Activated CD4-positive, alpha-beta memory T cell treated with anti-CD3 and anti-CD28 coated beads, Interleukin-2, amount 10 ng/mL, durations not matched to agents 7 days and 5 days (primary cell): ENCODE measurements around the gene COG7. TPM values are rescaled to one million over a fixed set of nuclear protein-coding genes. Genes with fewer than 3 reads are reported as not detected.
"Not testable (repeated sequence)": the region's sequence is repeated elsewhere in the genome, so short reads cannot be mapped to it uniquely, and the experiment has no call there.

Experiments
- CTCF ChIA-PET: fragments of 350-600 bp; sonication (Branson Sonifier 250); formaldehyde crosslinking; loops from one replicate; lab custom pipeline; 2021; ENCODE audit warnings: antibody characterized with exemption, inconsistent platforms; lab: Charles Lee
- POLR2A ChIA-PET: fragments of 350-600 bp; sonication (Branson Sonifier 250); formaldehyde crosslinking; loops from one replicate; lab custom pipeline; 2021; ENCODE audit warnings: antibody characterized with exemption; lab: Charles Lee
- DNase-seq: peaks from one replicate; pipeline ENCODE4 v3.0.0-alpha.2; 2020
- H3K27ac Mint-ChIP-seq: one replicate; pipeline ENCODE4 v1.8.0; 2021; ENCODE audit warnings: mild to moderate bottlenecking, mixed read lengths
- H3K27me3 Mint-ChIP-seq: one replicate; pipeline ENCODE4 v1.8.0; 2021; ENCODE audit warnings: mixed read lengths
- H3K36me3 Mint-ChIP-seq: one replicate; pipeline ENCODE4 v1.8.0; 2021; ENCODE audit warnings: low read depth, mixed read lengths
- H3K4me1 Mint-ChIP-seq: one replicate; pipeline ENCODE4 v1.8.0; 2021; ENCODE audit warnings: mixed read lengths
- H3K4me3 Mint-ChIP-seq: one replicate; pipeline ENCODE4 v1.8.0; 2021; ENCODE audit warnings: mild to moderate bottlenecking, mixed read lengths
- H3K9me3 Mint-ChIP-seq: one replicate; pipeline ENCODE4 v1.8.0; 2021; ENCODE audit warnings: mixed read lengths
- total RNA-seq, 2 experiments: library from RNA; stranded (reverse); gene quantifications; one replicate each; pipeline ENCODE4 v1.2.3, GENCODE V29; 2021

COG7 gene
- total RNA-seq, 2 experiments from 2014 or later, result 18.0 to 19.0 TPM

DNA sequence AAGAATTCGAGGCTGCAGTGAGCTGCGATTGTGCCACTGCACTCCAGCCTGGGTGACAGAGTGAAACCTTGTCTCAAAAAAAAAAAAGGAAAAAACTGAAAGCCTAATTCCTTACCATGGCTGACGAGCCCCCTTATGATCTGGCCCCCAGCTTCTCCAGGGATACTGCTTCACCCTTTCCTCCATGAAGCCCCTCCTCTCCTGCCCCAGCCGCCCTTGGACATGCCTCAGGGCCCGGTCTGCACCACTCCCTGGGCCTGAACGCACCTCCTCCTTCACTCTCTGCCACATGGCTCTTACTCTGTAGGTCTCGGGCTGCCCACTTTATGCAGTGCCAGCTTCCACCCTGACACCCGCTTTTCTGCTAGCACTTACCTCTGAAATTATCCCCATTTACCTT lies 65.3 kb downstream of the COG7 start:
- POLR2A ChIA-PET, result no interaction called here
- no peaks in the 10 kb centered on the region for H3K27me3 Mint-ChIP-seq

DNA sequence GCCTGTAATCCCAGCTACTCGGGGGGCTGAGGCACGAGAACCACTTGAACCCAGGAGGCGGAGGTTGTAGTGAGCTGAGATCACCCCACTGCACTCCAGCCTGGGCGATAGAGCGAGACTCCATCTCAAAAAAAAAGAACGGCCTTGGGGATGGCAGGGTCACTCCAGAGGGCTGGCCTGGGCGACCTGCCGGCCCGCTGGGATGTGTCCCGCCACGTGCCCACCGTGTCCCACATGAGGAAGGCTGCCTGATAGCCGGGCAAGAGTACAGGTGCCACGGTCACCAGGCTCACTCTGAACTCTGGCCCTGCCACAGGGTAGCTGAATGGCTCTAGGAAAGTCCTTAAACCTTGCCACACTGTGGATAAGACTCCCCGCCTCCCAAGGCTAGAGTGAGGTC lies 67.5 kb downstream of the COG7 start:
- ChIA-PET POLR2A (no interaction called here), CTCF (no interaction called here)
- Mint-ChIP-seq H3K27ac (no peak overlapping the region), H3K9me3 (no peaks in the 10 kb centered on the region), H3K36me3 (peaks cover 7% of the 10 kb centered on the region), H3K4me1 (no peaks in the 10 kb centered on the region), H3K4me3 (no peak overlapping the region), H3K27me3 (no peaks in the 10 kb centered on the region)
- DNase-seq, result no peak

More for the DNA sequence above, 65.3 kb downstream of the COG7 start:
- no peaks in the 10 kb centered on the region for H3K9me3 Mint-ChIP-seq
- H3K4me3 Mint-ChIP-seq, result no peak overlapping the region
- no peaks in the 10 kb centered on the region for H3K4me1 Mint-ChIP-seq
- CTCF ChIA-PET, result no interaction called here
- no peak overlapping the region for H3K27ac Mint-ChIP-seq
- H3K36me3 Mint-ChIP-seq, result peaks cover 13% of the 10 kb centered on the region
- no peak for DNase-seq

DNA sequence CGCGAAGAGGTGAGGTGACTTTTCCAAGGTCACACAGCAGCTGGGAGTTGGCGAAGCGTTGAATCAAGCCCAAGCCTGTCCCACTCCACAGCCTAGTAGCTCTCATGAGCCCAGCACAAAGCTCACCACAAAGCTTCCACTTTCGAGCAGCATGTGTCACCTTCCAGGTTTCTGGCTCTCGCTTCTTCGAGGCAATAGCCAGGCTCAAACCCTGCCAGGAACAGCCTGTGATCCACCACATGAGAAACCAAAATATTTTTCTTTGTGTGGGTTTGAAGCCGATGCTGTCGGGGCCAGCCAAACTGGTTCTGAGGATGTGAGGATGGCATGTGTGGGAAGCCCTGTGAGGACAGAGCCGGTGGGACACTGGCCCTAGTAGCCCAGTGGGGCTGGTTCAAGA lies 68.1 kb downstream of the COG7 start:
- no peaks in the 10 kb centered on the region for H3K9me3 Mint-ChIP-seq
- H3K27me3 Mint-ChIP-seq, result no peaks in the 10 kb centered on the region
- no peak overlapping the region for H3K4me3 Mint-ChIP-seq
- no peak for DNase-seq
- no peaks in the 10 kb centered on the region for H3K4me1 Mint-ChIP-seq
- H3K36me3 Mint-ChIP-seq, result peaks cover 7% of the 10 kb centered on the region
- H3K27ac Mint-ChIP-seq, result no peak overlapping the region
- ChIA-PET POLR2A (no interaction called here), CTCF (no interaction called here)

DNA sequence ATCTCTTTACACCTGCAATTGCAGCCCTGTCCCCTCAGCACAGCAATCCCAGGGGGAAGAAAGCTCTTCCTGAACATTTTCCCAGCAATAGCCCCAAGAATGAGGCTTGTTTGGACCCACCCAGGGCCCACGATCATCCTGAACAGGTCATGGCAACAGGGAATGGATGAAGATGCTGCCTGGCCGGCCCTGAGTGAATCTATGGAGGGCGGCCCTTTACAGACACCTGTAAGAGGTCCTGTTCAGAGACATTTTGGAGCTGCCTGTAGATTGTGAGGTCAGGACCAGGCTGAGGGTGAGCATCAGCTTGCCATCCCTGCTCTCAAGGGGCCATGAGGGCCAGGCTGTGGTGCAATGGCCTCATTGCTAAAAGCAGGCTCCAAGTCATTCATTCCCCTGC lies 69.1 kb downstream of the COG7 start:
- Mint-ChIP-seq H3K4me3 (no peak overlapping the region), H3K4me1 (no peaks in the 10 kb centered on the region), H3K36me3 (peaks cover 2% of the 10 kb centered on the region), H3K27ac (no peak overlapping the region), H3K9me3 (no peaks in the 10 kb centered on the region), H3K27me3 (no peaks in the 10 kb centered on the region)
- ChIA-PET POLR2A (no interaction called here), CTCF (no interaction called here)
- no peak for DNase-seq

DNA sequence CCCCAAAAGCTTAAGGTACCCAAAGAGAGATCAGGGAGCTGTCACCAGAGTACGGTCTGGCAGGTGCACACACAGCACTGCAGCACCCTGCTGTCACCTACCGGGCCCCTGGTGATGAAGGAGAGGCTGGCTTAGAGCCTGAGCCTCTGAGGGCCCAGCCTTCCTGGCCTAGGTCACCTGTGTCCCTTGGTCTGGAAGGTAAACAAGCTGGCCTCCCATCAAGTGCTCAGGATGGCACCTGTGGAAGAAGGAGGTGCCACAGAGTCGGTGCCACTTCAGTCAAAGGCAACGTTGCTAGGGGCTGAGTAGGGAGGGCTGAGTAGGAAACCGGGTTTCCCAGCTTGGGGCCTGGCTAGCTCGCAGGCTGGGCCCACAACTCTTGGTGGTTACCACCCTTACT lies 70.7 kb downstream of the COG7 start:
- Mint-ChIP-seq H3K4me1 (no peaks in the 10 kb centered on the region), H3K27ac (no peak overlapping the region), H3K27me3 (peaks cover 2% of the 10 kb centered on the region), H3K36me3 (no peaks in the 10 kb centered on the region), H3K4me3 (no peak overlapping the region), H3K9me3 (no peaks in the 10 kb centered on the region)
- DNase-seq, result no peak
- ChIA-PET POLR2A (no interaction called here), CTCF (no interaction called here)

DNA sequence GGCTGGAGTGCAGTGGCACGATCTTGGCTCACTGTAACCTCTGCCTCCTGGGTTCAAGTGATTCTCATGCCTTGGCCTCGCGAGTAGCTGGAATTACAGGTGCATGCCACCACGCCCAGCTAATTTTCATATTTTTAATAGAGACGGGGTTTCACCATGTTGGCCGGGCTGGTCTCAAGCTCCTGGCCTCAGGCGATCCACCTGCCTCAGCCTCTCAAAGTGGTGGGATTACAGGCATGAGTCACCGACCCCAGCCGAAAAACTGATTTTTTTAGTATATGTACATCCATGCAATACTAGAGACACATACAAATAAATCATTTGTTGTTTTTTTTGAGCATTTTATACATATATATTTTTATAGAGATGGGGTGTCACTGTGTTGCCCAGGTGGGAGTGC lies 71.3 kb downstream of the COG7 start:
- CTCF ChIA-PET, POLR2A ChIA-PET, H3K4me1 Mint-ChIP-seq: not testable (repeated sequence)

DNA sequence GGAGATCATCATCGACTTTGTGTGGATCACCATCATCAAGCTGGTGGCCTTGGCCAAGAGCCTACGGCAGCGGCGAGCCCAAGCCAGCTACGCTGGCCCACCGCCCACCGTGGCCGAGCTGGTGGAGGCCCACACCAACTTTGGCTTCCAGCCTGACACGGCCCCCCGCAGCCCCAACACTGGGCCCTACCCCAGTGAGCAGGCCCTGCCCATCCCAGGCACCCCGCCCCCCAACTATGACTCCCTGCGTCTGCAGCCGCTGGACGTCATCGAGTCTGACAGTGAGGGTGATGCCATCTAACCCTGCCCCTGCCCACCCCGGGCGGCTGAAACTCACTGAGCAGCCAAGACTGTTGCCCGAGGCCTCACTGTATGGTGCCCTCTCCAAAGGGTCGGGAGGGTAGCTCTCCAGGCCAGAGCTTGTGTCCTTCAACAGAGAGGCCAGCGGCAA lies 72.5 kb downstream of the COG7 start:
- Mint-ChIP-seq H3K36me3 (no peaks in the 10 kb centered on the region), H3K4me1 (no peaks in the 10 kb centered on the region), H3K9me3 (no peaks in the 10 kb centered on the region), H3K27me3 (peaks cover 2% of the 10 kb centered on the region), H3K4me3 (no peak overlapping the region), H3K27ac (no peak overlapping the region)
- CTCF ChIA-PET, result no interaction called here
- DNase-seq, result no peak
- POLR2A ChIA-PET, result no interaction called here

More for the DNA sequence above, 71.3 kb downstream of the COG7 start:
- not testable (repeated sequence) for DNase-seq, H3K27me3 Mint-ChIP-seq, H3K36me3 Mint-ChIP-seq, H3K27ac Mint-ChIP-seq, H3K9me3 Mint-ChIP-seq, H3K4me3 Mint-ChIP-seq

DNA sequence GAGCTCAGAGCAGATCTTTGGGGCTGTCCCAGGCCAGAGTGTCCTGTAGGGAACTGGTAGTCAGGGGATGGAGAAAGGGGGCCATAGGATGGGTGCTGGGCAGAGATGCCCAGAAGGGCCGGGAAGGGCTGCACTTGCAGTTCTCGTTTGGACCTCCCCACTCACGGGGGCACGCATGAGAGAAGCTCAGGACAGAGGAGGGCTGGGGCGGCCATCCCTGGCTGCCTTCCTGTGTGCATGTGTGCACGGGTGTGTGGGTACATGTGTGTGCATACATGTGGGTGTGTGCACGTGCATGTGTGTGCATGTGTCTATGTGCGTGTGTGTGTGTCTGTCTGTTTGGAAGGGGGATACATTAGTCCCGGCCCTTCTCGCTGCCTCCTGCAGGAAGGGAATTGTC lies 73.3 kb downstream of the COG7 start:
- Mint-ChIP-seq H3K27ac (no peak overlapping the region), H3K4me1 (no peaks in the 10 kb centered on the region), H3K4me3 (no peak overlapping the region), H3K36me3 (no peaks in the 10 kb centered on the region), H3K27me3 (peaks cover 2% of the 10 kb centered on the region), H3K9me3 (no peaks in the 10 kb centered on the region)
- CTCF ChIA-PET, result no interaction called here
- DNase-seq, result no peak
- POLR2A ChIA-PET, result no interaction called here

DNA sequence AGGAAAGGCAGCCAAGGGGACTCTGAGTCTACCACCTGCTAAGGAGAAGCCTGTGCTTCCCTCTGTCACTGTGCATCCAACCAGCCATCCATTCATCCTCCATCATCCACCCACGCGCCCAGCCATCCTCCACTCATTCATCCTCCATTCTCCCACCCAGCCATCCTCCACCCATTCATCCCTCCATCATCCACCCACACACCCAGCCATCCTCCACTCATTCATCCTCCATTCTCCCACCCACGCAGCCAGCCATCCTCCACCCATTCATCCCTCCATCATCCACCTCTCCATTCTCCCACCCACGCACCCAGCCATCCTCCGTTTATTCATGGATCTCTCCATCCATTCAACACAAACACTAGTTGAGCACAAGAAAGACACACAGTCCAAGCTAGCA lies 74.1 kb downstream of the COG7 start:
- no peak overlapping the region for H3K4me3 Mint-ChIP-seq
- H3K27me3 Mint-ChIP-seq, result peaks cover 2% of the 10 kb centered on the region

DNA sequence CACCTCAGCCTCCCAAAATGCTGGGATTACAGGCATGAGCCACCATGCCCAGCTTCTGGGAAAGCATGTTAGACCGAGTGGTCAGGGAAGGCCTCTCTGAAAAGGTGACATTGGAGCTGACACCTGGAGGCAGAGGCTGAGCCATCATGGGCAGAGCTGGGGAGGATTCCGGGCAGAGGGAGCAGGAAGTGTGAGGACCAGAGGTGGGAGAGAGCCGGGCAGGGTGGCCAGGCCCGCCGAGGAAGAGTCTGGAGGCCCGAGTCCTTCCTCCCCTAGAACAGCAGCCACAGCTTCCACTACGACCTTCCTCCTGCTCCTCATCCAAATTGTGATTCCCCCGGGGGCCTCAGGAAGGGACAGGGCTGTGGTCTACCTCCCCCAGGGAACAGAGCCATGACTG lies 74.7 kb downstream of the COG7 start:
- Mint-ChIP-seq H3K27me3 (peaks cover 2% of the 10 kb centered on the region), H3K4me1 (no peaks in the 10 kb centered on the region)
- no peak for DNase-seq

More for the DNA sequence above, 74.1 kb downstream of the COG7 start:
- Mint-ChIP-seq H3K4me1 (no peaks in the 10 kb centered on the region), H3K27ac (no peak overlapping the region), H3K36me3 (no peaks in the 10 kb centered on the region), H3K9me3 (no peaks in the 10 kb centered on the region)
- ChIA-PET CTCF (no interaction called here), POLR2A (no interaction called here)
- no peak for DNase-seq

DNA sequence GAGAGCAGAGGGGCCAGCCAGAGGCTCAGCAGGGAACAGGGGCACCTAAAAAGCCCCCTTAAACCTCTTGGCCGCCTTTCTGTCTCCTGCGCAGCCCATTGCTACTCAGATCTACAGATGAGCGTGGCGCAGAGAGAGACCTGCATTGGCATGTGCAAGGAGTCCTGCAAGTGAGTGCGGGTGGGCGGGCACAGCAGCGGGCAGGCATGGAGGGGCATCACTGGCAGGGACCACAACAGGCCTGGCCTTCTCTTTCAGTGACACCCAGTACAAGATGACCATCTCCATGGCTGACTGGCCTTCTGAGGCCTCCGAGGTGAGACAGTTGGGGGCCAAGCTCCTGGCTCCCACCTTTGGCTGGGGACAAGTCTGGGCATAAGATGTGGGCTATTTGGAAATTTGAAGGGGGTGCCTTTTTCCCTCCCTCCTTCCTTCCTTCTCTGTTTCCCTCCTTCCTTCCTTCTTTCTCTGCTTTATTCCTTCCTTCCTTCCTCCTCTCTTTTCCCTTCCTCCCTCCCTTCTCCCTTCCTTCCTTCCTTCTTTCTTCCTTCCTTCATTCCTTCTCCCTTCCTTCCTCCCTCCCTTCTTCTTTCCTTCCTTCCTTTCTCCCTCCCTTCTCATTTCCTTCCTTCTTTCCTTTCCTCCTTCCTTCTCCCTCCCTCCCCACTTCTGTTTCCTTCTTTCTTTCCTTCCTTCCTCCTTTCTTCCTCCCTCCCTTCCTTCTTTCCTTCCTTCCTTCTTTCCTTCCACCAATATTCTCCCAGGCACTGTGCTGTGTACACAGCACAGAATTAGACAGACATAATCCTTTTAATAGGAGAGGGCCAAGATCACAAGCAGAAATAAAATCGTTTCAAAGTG lies 75.7 kb downstream of the COG7 start:
- no peak for DNase-seq
- H3K9me3 Mint-ChIP-seq, result no peaks in the 10 kb centered on the region
- CTCF ChIA-PET, result no interaction called here
- H3K4me1 Mint-ChIP-seq, result no peaks in the 10 kb centered on the region
- H3K27ac Mint-ChIP-seq, result no peak overlapping the region
- peaks cover 2% of the 10 kb centered on the region for H3K27me3 Mint-ChIP-seq
- POLR2A ChIA-PET, result no interaction called here
- no peak overlapping the region for H3K4me3 Mint-ChIP-seq
- no peaks in the 10 kb centered on the region for H3K36me3 Mint-ChIP-seq

More for the DNA sequence above, 74.7 kb downstream of the COG7 start:
- ChIA-PET POLR2A (no interaction called here), CTCF (no interaction called here)
- no peak overlapping the region for H3K27ac Mint-ChIP-seq
- no peak overlapping the region for H3K4me3 Mint-ChIP-seq
- no peaks in the 10 kb centered on the region for H3K36me3 Mint-ChIP-seq
- no peaks in the 10 kb centered on the region for H3K9me3 Mint-ChIP-seq

DNA sequence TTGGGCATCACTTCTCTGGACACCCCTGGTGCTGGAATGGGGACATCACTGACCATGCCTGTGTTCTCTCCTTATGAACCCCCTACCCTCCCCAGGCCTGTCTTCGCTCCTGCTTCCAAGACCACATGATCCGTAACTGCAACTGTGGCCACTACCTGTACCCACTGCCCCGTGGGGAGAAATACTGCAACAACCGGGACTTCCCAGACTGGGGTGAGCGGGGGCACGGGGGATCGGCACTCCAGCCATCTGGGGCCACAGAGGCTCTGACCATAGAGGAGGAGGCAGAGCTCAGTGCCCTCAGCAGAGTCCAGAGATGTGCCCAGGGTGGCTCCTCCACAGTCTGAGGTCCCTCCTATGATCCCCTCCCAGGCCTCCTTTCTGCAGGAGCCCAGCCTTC lies 77.3 kb downstream of the COG7 start:
- no peak overlapping the region for H3K27ac Mint-ChIP-seq
- H3K4me3 Mint-ChIP-seq, result no peak overlapping the region
- CTCF ChIA-PET, result no interaction called here
- POLR2A ChIA-PET, result no interaction called here
- H3K4me1 Mint-ChIP-seq, result no peaks in the 10 kb centered on the region
- H3K9me3 Mint-ChIP-seq, result no peaks in the 10 kb centered on the region
- DNase-seq, result no peak
- no peaks in the 10 kb centered on the region for H3K36me3 Mint-ChIP-seq
- H3K27me3 Mint-ChIP-seq, result peaks cover 2% of the 10 kb centered on the region

DNA sequence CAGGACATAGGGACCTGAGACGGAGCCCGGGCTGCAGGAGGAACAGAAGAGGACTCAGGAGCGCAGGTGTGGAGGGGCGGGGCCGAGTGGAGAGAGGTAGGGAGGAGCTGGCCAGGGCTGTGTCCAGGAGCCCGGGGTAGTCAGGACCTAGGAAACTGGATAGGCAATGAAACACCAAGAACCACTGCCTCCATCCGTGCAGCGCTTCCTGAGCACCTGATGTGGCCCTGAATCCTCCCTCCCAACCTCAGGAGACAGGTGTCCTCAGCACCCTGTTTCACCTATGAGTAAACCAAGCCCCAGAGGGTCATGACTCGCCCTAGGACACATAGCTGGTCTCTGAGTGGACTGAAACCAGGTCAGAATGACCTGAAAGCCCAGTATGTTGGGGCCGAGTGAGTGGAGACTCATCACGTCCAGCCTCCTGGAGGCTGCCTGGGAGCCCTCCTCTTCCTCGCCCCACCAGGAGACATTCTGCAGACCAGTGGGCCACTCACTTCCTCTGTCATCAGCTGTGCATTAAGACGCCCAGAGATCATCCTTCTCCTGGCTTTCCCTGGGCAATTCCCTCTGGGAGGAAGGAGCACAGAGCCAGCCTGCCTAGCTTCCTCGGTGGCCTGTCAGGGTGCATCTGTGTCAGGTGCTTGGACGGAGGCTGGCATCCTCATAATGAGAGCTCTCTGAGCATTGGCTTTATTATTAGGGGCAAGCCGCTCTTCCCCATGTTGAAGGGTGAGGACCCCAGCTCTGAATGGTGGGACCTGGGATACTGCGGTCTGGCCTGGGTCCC lies 78.1 kb downstream of the COG7 start:
- Mint-ChIP-seq H3K4me1 (no peaks in the 10 kb centered on the region), H3K9me3 (no peaks in the 10 kb centered on the region), H3K27me3 (peaks cover 2% of the 10 kb centered on the region), H3K4me3 (no peak overlapping the region), H3K36me3 (no peaks in the 10 kb centered on the region), H3K27ac (no peak overlapping the region)
- DNase-seq, result no peak
- CTCF ChIA-PET, result no interaction called here
- POLR2A ChIA-PET, result no interaction called here
